Measurements from ENCODE around the gene ADGRV1. TPM values are rescaled to one million over a fixed set of nuclear protein-coding genes. Genes with fewer than 3 reads are reported as not detected.

The ADGRV1 gene
- total and polyA plus RNA-seq, 9 of the 15 experiments (the other 6 are each of a cell fraction or from before 2014, with no cell fraction given) = 21.7 to 156 (median 58.2) TPM

GRCh38 chr5:91174396-91174795 is 615.8 kb downstream of the ADGRV1 start:
- no peak overlapping the region for H2AFZ ChIP-seq (ENCODE audit: low read depth, low read length)
- no peaks in the 10 kb centered on the region for H3K9me3 ChIP-seq (replicated peaks; ENCODE audit: control insufficient read depth, insufficient read depth, low read depth, low read length)
- H3K27ac ChIP-seq (ENCODE audit: extremely low read depth, low read depth, low read length) = no peak overlapping the region
- no peak for FAIRE-seq
- H3K27me3 ChIP-seq (ENCODE audit: control insufficient read depth in 2 of 2, insufficient read depth in 2 of 2, low read length in 2 of 2) = no peaks in the 10 kb centered on the region
- ATAC-seq = no peak
- no TSS peak for BruUV-seq (replicated peaks)
- in situ Hi-C loops (cut with MboI) = no loop called here
- H3K9me1 ChIP-seq (ENCODE audit: control insufficient read depth, insufficient read depth, low read length) = no peaks in the 10 kb centered on the region
- no peak overlapping the region for H3K4me2 ChIP-seq (ENCODE audit: insufficient read depth, low read length)
- peaks cover 0 to 5% of the 10 kb centered on the region in 2 experiments; a peak in 3 of 5 replicates for H3K4me1 ChIP-seq (replicated peaks in 1 of 2; ENCODE audit: control insufficient read depth in 2 of 2, insufficient read depth in 2 of 2, low read length in 2 of 2)
- H3K79me2 ChIP-seq (ENCODE audit: control insufficient read depth, insufficient read depth, low read length) = no peaks in the 10 kb centered on the region
- ChIA-PET CTCF (ENCODE audit: low intra/inter-chr PET ratio) (no interaction called here), POLR2A (interaction anchor here (0.7 kb wide), 1 partner anchor 87 kb away, joined by 3 read pairs; no protein-coding TSS in a partner anchor)
- H3K9ac ChIP-seq (ENCODE audit: insufficient read depth in 1 of 2, low read depth in 2 of 2, low read length in 2 of 2) = no peak overlapping the region
- no peaks in the 10 kb centered on the region for H3K36me3 ChIP-seq (ENCODE audit: control insufficient read depth, insufficient read depth, low read length)
- no peak for DNase-seq (ENCODE audit: extremely low read depth in 1 of 4, low spot score in 3 of 4)
- H4K20me1 ChIP-seq (replicated peaks; ENCODE audit: control insufficient read depth, insufficient read depth, low read length) = no peaks in the 10 kb centered on the region
- no peak overlapping the region for H3K4me3 ChIP-seq
- TF ChIP-seq ZNF75A (CRISPR knock-in tag; IDR thresholded peaks at IDR 0.05) (no peak), ZNF551 (CRISPR knock-in tag; IDR thresholded peaks at IDR 0.05) (no peak), MTF1 (CRISPR knock-in tag; IDR thresholded peaks at IDR 0.05; ENCODE audit: borderline replicate concordance) (no peak), SNAPC5 (CRISPR knock-in tag; IDR thresholded peaks at IDR 0.05) (no peak), ZNF140 (CRISPR knock-in tag; IDR thresholded peaks at IDR 0.05) (no peak), FUS (optimal IDR thresholded peaks at IDR 0.05; ENCODE audit: low read depth, low read length) (no peak), YBX1 (IDR thresholded peaks at IDR 0.05) (no peak), RBBP5 (IDR thresholded peaks at IDR 0.05; ENCODE audit: borderline replicate concordance, insufficient read depth, low read length, poor library complexity, severe bottlenecking) (no peak), POLR2A (conservative IDR thresholded peaks at IDR 0.05) (no peak), NCOA4 (IDR thresholded peaks at IDR 0.05; ENCODE audit: partially characterized antibody) (no peak), NCOA6 (IDR thresholded peaks at IDR 0.05) (no peak), ZNF143 (CRISPR knock-in tag; IDR thresholded peaks at IDR 0.05) (no peak), ZBTB7A (IDR thresholded peaks at IDR 0.05; ENCODE audit: borderline replicate concordance, control insufficient read depth, low read depth, low read length) (no peak), RCOR1 (IDR thresholded peaks at IDR 0.05; ENCODE audit: borderline replicate concordance in 1 of 2, low read depth in 2 of 2, low read length in 2 of 2) (no peak)
- TF ChIP-seq, protein P1, sequence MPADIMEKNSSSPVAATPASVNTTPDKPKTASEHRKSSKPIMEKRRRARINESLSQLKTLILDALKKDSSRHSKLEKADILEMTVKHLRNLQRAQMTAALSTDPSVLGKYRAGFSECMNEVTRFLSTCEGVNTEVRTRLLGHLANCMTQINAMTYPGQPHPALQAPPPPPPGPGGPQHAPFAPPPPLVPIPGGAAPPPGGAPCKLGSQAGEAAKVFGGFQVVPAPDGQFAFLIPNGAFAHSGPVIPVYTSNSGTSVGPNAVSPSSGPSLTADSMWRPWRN (IDR thresholded peaks at IDR 0.05; ENCODE audit: low read depth) = no peak
- TF ChIP-seq, protein P2, sequence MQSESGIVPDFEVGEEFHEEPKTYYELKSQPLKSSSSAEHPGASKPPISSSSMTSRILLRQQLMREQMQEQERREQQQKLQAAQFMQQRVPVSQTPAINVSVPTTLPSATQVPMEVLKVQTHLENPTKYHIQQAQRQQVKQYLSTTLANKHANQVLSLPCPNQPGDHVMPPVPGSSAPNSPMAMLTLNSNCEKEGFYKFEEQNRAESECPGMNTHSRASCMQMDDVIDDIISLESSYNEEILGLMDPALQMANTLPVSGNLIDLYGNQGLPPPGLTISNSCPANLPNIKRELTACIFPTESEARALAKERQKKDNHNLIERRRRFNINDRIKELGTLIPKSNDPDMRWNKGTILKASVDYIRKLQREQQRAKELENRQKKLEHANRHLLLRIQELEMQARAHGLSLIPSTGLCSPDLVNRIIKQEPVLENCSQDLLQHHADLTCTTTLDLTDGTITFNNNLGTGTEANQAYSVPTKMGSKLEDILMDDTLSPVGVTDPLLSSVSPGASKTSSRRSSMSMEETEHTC (IDR thresholded peaks at IDR 0.05) = no peak
- TF ChIP-seq, protein P3, sequence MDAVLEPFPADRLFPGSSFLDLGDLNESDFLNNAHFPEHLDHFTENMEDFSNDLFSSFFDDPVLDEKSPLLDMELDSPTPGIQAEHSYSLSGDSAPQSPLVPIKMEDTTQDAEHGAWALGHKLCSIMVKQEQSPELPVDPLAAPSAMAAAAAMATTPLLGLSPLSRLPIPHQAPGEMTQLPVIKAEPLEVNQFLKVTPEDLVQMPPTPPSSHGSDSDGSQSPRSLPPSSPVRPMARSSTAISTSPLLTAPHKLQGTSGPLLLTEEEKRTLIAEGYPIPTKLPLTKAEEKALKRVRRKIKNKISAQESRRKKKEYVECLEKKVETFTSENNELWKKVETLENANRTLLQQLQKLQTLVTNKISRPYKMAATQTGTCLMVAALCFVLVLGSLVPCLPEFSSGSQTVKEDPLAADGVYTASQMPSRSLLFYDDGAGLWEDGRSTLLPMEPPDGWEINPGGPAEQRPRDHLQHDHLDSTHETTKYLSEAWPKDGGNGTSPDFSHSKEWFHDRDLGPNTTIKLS (IDR thresholded peaks at IDR 0.05; ENCODE audit: borderline replicate concordance, low read depth) = no peak
- TF ChIP-seq, protein P4, sequence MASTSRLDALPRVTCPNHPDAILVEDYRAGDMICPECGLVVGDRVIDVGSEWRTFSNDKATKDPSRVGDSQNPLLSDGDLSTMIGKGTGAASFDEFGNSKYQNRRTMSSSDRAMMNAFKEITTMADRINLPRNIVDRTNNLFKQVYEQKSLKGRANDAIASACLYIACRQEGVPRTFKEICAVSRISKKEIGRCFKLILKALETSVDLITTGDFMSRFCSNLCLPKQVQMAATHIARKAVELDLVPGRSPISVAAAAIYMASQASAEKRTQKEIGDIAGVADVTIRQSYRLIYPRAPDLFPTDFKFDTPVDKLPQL (IDR thresholded peaks at IDR 0.05; ENCODE audit: extremely low read depth, insufficient read length) = no peak
- intact Hi-C loops (cut with micrococcal nuclease) = loop anchor here (10.0 kb wide), 1 partner anchor 240 kb away; no protein-coding TSS in a partner anchor

Measured in K562 (cell line).